AG10803 (cell line): ENCODE measurements around the gene PHACTR1.
"Not testable (repeated sequence)": the region's sequence is repeated elsewhere in the genome, so short reads cannot be mapped to it uniquely, and the experiment has no call there.

Source experiments
- DNase-seq: peaks from one replicate; pipeline ENCODE4 v3.0.0; 2010; ENCODE audit warnings: low read depth
- H3K4me3 ChIP-seq: 2 replicates; pipeline ENCODE4 v1.5.1; 2011; ENCODE audit warnings: mild to moderate bottlenecking, low read length, control low read depth
- TF ChIP-seq, protein P1 (sequence below): conservative IDR thresholded peaks from 2 replicates; pipeline ENCODE4 v1.5.1; 2011; ENCODE audit warnings: mild to moderate bottlenecking, low read length, control low read depth, inconsistent platforms

Gene PHACTR1

GRCh38 chr6:13131935-13132661, 415.5 kb downstream of the PHACTR1 start:
- DNase-seq, result no peak
- H3K4me3 ChIP-seq, result no peak overlapping the region
- TF ChIP-seq, protein P1, sequence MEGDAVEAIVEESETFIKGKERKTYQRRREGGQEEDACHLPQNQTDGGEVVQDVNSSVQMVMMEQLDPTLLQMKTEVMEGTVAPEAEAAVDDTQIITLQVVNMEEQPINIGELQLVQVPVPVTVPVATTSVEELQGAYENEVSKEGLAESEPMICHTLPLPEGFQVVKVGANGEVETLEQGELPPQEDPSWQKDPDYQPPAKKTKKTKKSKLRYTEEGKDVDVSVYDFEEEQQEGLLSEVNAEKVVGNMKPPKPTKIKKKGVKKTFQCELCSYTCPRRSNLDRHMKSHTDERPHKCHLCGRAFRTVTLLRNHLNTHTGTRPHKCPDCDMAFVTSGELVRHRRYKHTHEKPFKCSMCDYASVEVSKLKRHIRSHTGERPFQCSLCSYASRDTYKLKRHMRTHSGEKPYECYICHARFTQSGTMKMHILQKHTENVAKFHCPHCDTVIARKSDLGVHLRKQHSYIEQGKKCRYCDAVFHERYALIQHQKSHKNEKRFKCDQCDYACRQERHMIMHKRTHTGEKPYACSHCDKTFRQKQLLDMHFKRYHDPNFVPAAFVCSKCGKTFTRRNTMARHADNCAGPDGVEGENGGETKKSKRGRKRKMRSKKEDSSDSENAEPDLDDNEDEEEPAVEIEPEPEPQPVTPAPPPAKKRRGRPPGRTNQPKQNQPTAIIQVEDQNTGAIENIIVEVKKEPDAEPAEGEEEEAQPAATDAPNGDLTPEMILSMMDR, result no peak

GRCh38 chr6:13133894-13134293, 417.3 kb downstream of the PHACTR1 start:
- not testable (repeated sequence) for H3K4me3 ChIP-seq, DNase-seq

- TF ChIP-seq, protein P1, result no peak
- DNase-seq, result no peak
- H3K4me3 ChIP-seq, result no peak overlapping the region
Observed at GRCh38 chr6:13135152-13135551, 418.6 kb downstream of the PHACTR1 start.

DNA sequence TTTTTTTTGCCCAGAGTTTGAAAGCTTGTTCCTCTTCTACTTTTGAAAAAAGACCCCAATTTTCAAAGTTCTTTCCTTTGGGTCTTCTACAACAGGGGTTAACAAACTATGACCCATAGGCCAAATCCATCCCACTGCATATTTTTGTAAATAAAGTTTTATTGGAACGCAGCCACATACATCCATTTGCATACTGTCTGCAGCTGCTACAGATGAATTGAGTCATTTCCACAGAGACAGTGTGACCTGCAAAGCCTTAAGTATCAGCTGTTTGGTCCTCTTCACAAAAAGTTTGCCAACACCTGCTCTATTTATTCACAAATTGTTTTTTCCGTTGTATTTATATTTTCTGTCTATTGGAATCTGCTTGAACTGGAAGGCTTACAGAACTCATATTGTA, 422.6 kb downstream of the PHACTR1 start:
- H3K4me3 ChIP-seq, result no peak overlapping the region
- TF ChIP-seq, protein P1, result no peak
- DNase-seq, result no peak

GRCh38 chr6:13140980-13141379, 424.4 kb downstream of the PHACTR1 start:
- DNase-seq, result no peak
- no peak overlapping the region for H3K4me3 ChIP-seq
- TF ChIP-seq, protein P1, result no peak

- no peak overlapping the region for H3K4me3 ChIP-seq
- no peak for DNase-seq
- TF ChIP-seq, protein P1, result no peak
Observed at GRCh38 chr6:13141387-13141786, 424.8 kb downstream of the PHACTR1 start.

DNA sequence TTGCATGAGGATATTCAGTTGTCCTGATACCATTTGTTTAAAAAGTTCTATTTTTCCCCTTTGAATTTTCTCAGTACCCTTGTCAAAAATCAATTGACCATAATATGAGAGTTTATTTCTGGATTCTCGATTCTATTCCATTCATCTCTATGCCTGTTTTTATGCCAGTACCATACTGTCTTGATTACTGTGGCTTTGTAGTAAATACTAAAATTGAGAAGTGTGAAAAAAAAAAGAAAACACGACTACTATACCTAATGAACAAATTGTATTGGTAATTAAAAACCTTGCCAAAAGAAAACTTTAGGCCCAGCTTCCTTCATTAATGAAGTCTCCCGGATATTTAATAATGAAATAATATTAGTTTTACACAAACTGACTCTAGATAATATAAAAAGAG, 426.0 kb downstream of the PHACTR1 start:
- DNase-seq, result no peak
- TF ChIP-seq, protein P1, result no peak
- no peak overlapping the region for H3K4me3 ChIP-seq
